Esophagus squamous epithelium (tissue), 4 donors: ENCODE data around the gene LRRC8C.

Experiments
- CTCF ChIP-seq, 6 experiments: fragments of 450-650 bp in 4 of 6; fragments of 200-600 bp in 2 of 6; sonication (generic) in 2 of 6; IDR thresholded peaks; one replicate each; pipeline ENCODE4 v1.5.1; 2016 to 2019; ENCODE audit warnings: antibody characterized with exemption in 6 of 6, mild to moderate bottlenecking in 4 of 6, moderate library complexity in 4 of 6
- POLR2A ChIP-seq, 4 donors: fragments of 450-650 bp; IDR thresholded peaks; one replicate each; pipeline ENCODE4 v1.6.1; 2017; ENCODE audit warnings: antibody characterized with exemption in 4 of 4, mild to moderate bottlenecking in 4 of 4, moderate library complexity in 3 of 4

GRCh38 chr1:89698020-89698560 lies 65.2 kb downstream of the LRRC8C start:
- TF ChIP-seq CTCF (IDR thresholded peaks at IDR 0.05) (no peak), POLR2A (IDR thresholded peaks at IDR 0.05) (no peak)
